ELF-1 (cell line): ENCODE measurements around the gene MFSD6.
"Not testable (repeated sequence)": the region's sequence is repeated elsewhere in the genome, so short reads cannot be mapped to it uniquely, and the experiment has no call there.

Experiments
- DNase-seq: peaks from one replicate; pipeline ENCODE4 v3.0.0-alpha.2; 2016; ENCODE audit warnings: low read depth, low spot score

Gene MFSD6

GRCh38 chr2:190499273-190499672, 91.1 kb downstream of the MFSD6 start:
- DNase-seq: no peak

GRCh38 chr2:190500054-190500502, 91.9 kb downstream of the MFSD6 start:
- DNase-seq: no peak

GRCh38 chr2:190501231-190501630, 93.1 kb downstream of the MFSD6 start:
- DNase-seq: no peak

GRCh38 chr2:190501702-190502407, 93.7 kb downstream of the MFSD6 start:
- no peak for DNase-seq

- no peak for DNase-seq
Measured at GRCh38 chr2:190503088-190503487, 94.9 kb downstream of the MFSD6 start.

GRCh38 chr2:190504912-190505311, 96.8 kb downstream of the MFSD6 start:
- DNase-seq: no peak

- DNase-seq: no peak
Measured at GRCh38 chr2:190505696-190506095, 97.5 kb downstream of the MFSD6 start.

- no peak for DNase-seq
Measured at GRCh38 chr2:190506666-190507065, 98.5 kb downstream of the MFSD6 start.

- no peak for DNase-seq
Measured at GRCh38 chr2:190507135-190507534, 99.0 kb downstream of the MFSD6 start.

GRCh38 chr2:190509895-190510294, 101.7 kb downstream of the MFSD6 start:
- DNase-seq: not testable (repeated sequence)

GRCh38 chr2:190511104-190511503, 102.9 kb downstream of the MFSD6 start:
- DNase-seq: no peak

- DNase-seq: no peak
Measured at GRCh38 chr2:190512539-190513095, 104.5 kb downstream of the MFSD6 start.

- no peak for DNase-seq
Measured at GRCh38 chr2:190513877-190514276, 105.7 kb downstream of the MFSD6 start.

GRCh38 chr2:190514676-190515075, 106.5 kb downstream of the MFSD6 start:
- DNase-seq: no peak

- DNase-seq: no peak
Measured at GRCh38 chr2:190515687-190516086, 107.5 kb downstream of the MFSD6 start.

- no peak for DNase-seq
Measured at GRCh38 chr2:190517468-190517867, 109.3 kb downstream of the MFSD6 start.

GRCh38 chr2:190519975-190520767, 112.0 kb downstream of the MFSD6 start:
- DNase-seq: no peak

GRCh38 chr2:190524928-190525327, 116.8 kb downstream of the MFSD6 start:
- DNase-seq: no peak

- DNase-seq: no peak
Measured at GRCh38 chr2:190526105-190526750, 118.1 kb downstream of the MFSD6 start.

- DNase-seq: no peak
Measured at GRCh38 chr2:190527214-190527613, 119.1 kb downstream of the MFSD6 start.

- no peak for DNase-seq
Measured at GRCh38 chr2:190527918-190528317, 119.8 kb downstream of the MFSD6 start.

- DNase-seq: no peak
Measured at GRCh38 chr2:190528521-190529001, 120.4 kb downstream of the MFSD6 start.
